ENCODE measurements around the gene COPS7A. TPM values are rescaled to one million over a fixed set of nuclear protein-coding genes. Genes with fewer than 3 reads are reported as not detected.

Gene COPS7A
- total RNA-seq, 1 experiment from 2014 or later = 40.7 TPM

Other genes starting within 250 kb of the COPS7A start
- gene MRPL51, start 230.8 kb upstream of the COPS7A start, total RNA-seq (2014; rRNA removed; shearing (Covaris generic)) = 116 and 166 TPM in 2 replicates
- 46.2 and 60.2 TPM in 2 replicates for gene NCAPD2, start 229.9 kb upstream of the COPS7A start, total RNA-seq (2014; rRNA removed; shearing (Covaris generic))
- 3,748 and 4,015 TPM in 2 replicates for gene GAPDH, start 189.5 kb upstream of the COPS7A start, total RNA-seq (2014; rRNA removed; shearing (Covaris generic))
- 2.1 TPM in 2 replicates for gene IFFO1, start 168.0 kb upstream of the COPS7A start, total RNA-seq (2014; rRNA removed; shearing (Covaris generic))
- gene NOP2, start 155.8 kb upstream of the COPS7A start, total RNA-seq (2014; rRNA removed; shearing (Covaris generic)) = 53.9 and 59.8 TPM in 2 replicates
- gene CHD4, start 116.7 kb upstream of the COPS7A start, total RNA-seq (2014; rRNA removed; shearing (Covaris generic)) = 164 and 201 TPM in 2 replicates
- gene LPAR5, start 88.1 kb upstream of the COPS7A start, total RNA-seq (2014; rRNA removed; shearing (Covaris generic)) = 2.5 TPM in 2 replicates
- gene ACRBP, start 76.6 kb upstream of the COPS7A start, total RNA-seq (2014; rRNA removed; shearing (Covaris generic)) = 0.65 TPM in 1 of 2 replicates, not detected in the other
- 23.7 and 27.4 TPM in 2 replicates for gene ING4, start 60.9 kb upstream of the COPS7A start, total RNA-seq (2014; rRNA removed; shearing (Covaris generic))
- 6.4 and 9.2 TPM in 2 replicates for gene ZNF384, start 34.7 kb upstream of the COPS7A start, total RNA-seq (2014; rRNA removed; shearing (Covaris generic))
- 0.24 and 2.3 TPM in 2 replicates for gene PIANP, start 23.2 kb upstream of the COPS7A start, total RNA-seq (2014; rRNA removed; shearing (Covaris generic))
- 168 and 187 TPM in 2 replicates for gene MLF2, start 29.1 kb downstream of the COPS7A start, total RNA-seq (2014; rRNA removed; shearing (Covaris generic))
- 86.8 and 166 TPM in 2 replicates for gene PTMS, start 42.3 kb downstream of the COPS7A start, total RNA-seq (2014; rRNA removed; shearing (Covaris generic))
- not detected in 2 replicates for gene LAG3, start 48.5 kb downstream of the COPS7A start, total RNA-seq (2014; rRNA removed; shearing (Covaris generic))
- gene CD4, start 65.5 kb downstream of the COPS7A start, total RNA-seq (2014; rRNA removed; shearing (Covaris generic)) = not detected in 2 replicates
- gene GPR162, start 97.8 kb downstream of the COPS7A start, total RNA-seq (2014; rRNA removed; shearing (Covaris generic)) = 5.3 and 12.3 TPM in 2 replicates
- gene P3H3, start 104.4 kb downstream of the COPS7A start, total RNA-seq (2014; rRNA removed; shearing (Covaris generic)) = 6.9 and 7.4 TPM in 2 replicates
- gene GNB3, start 116.9 kb downstream of the COPS7A start, total RNA-seq (2014; rRNA removed; shearing (Covaris generic)) = 0.19 and 5.1 TPM in 2 replicates
- gene CDCA3, start 127.2 kb downstream of the COPS7A start, total RNA-seq (2014; rRNA removed; shearing (Covaris generic)) = 30.8 and 52.8 TPM in 2 replicates
- 87.3 and 104 TPM in 2 replicates for gene USP5, start 128.1 kb downstream of the COPS7A start, total RNA-seq (2014; rRNA removed; shearing (Covaris generic))
- gene TPI1, start 143.5 kb downstream of the COPS7A start, total RNA-seq (2014; rRNA removed; shearing (Covaris generic)) = 675 and 790 TPM in 2 replicates
- 7.9 and 10.2 TPM in 2 replicates for gene SPSB2, start 149.3 kb downstream of the COPS7A start, total RNA-seq (2014; rRNA removed; shearing (Covaris generic))
- 8.3 and 14.4 TPM in 2 replicates for gene LRRC23, start 180.8 kb downstream of the COPS7A start, total RNA-seq (2014; rRNA removed; shearing (Covaris generic))
- 21.5 and 24.7 TPM in 2 replicates for gene ENO2, start 190.5 kb downstream of the COPS7A start, total RNA-seq (2014; rRNA removed; shearing (Covaris generic))
- gene ATN1, start 203.9 kb downstream of the COPS7A start, total RNA-seq (2014; rRNA removed; shearing (Covaris generic)) = 3.1 and 6.6 TPM in 2 replicates
- gene RNU7-1, start 219.8 kb downstream of the COPS7A start, total RNA-seq (2014; rRNA removed; shearing (Covaris generic)) = not detected in 2 replicates
- gene C12orf57, start 220.0 kb downstream of the COPS7A start, total RNA-seq (2014; rRNA removed; shearing (Covaris generic)) = 1.8 TPM in 1 of 2 replicates, not detected in the other
- 0.31 and 0.48 TPM in 2 replicates for gene PTPN6, start 227.3 kb downstream of the COPS7A start, total RNA-seq (2014; rRNA removed; shearing (Covaris generic))
- gene PHB2, start 246.6 kb downstream of the COPS7A start, total RNA-seq (2014; rRNA removed; shearing (Covaris generic)) = 172 and 183 TPM in 2 replicates
- 42.6 and 50.5 TPM in 2 replicates for gene EMG1, start 246.9 kb downstream of the COPS7A start, total RNA-seq (2014; rRNA removed; shearing (Covaris generic))

Measured in A172 (cell line).